IMR-90 (cell line): ENCODE measurements around the gene ANO9.

Experiments used
- CHD1 ChIP-seq: IDR thresholded peaks from 2 replicates; pipeline ENCODE4 v1.6.1; 2012; ENCODE audit warnings: low read depth, low read length, improper control_type of control experiment
- POLR2A ChIP-seq: IDR thresholded peaks from 2 replicates; pipeline ENCODE4 v1.6.1; 2012; ENCODE audit warnings: mild to moderate bottlenecking, low read depth, low read length
- RFX5 ChIP-seq: IDR thresholded peaks from 2 replicates; pipeline ENCODE4 v1.8.0; 2012; ENCODE audit warnings: low read depth, mild to moderate bottlenecking, low read length, moderate library complexity
- SMC3 ChIP-seq: fragments of 150-350 bp; IDR thresholded peaks from 2 replicates; pipeline ENCODE4 v1.6.1; 2016; ENCODE audit warnings: low read depth, mild to moderate bottlenecking, antibody characterized with exemption, low read length, moderate library complexity
- TF ChIP-seq, protein P1 (sequence below): conservative IDR thresholded peaks from 2 replicates; pipeline ENCODE4 v1.5.1; 2012; ENCODE audit warnings: mild to moderate bottlenecking, low read depth, low read length, improper control_type of control experiment

DNA sequence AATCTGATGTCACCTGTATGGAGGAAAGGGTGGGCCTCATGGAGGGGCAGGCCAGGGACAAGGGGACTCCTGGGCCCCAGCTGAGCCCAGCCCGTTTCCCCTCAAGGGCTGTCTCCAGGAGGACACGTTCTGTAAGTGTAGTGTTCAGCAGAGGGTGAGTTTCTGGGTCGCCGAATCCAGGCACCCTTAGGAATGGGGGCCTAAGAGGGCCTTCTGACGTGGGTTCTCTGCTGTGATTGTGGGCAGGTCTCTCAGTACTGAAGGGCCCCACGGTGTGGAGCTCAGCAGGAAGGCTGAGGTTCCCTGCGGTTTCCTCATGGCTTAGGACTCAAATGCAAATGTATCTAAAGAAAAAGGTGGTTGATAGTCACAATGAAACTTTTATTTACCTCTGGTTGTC, 14.7 kb upstream of the ANO9 start:
- TF ChIP-seq, protein P1, sequence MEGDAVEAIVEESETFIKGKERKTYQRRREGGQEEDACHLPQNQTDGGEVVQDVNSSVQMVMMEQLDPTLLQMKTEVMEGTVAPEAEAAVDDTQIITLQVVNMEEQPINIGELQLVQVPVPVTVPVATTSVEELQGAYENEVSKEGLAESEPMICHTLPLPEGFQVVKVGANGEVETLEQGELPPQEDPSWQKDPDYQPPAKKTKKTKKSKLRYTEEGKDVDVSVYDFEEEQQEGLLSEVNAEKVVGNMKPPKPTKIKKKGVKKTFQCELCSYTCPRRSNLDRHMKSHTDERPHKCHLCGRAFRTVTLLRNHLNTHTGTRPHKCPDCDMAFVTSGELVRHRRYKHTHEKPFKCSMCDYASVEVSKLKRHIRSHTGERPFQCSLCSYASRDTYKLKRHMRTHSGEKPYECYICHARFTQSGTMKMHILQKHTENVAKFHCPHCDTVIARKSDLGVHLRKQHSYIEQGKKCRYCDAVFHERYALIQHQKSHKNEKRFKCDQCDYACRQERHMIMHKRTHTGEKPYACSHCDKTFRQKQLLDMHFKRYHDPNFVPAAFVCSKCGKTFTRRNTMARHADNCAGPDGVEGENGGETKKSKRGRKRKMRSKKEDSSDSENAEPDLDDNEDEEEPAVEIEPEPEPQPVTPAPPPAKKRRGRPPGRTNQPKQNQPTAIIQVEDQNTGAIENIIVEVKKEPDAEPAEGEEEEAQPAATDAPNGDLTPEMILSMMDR: no peak
- TF ChIP-seq SMC3 (no peak), POLR2A (no peak), CHD1 (no peak), RFX5 (no peak)
